K562 (cell line): Measurements from ENCODE around the gene TSEN54. TPM values are rescaled to one million over a fixed set of nuclear protein-coding genes. Genes with fewer than 3 reads are reported as not detected.
A peak's percentile ranks its signal among the peaks of the same experiment; 100 is the strongest.

Source experiments
- CBX3 ChIP-seq, 2 experiments: IDR thresholded peaks; 1 replicate in 1 of 2; 2 replicates in 1 of 2; pipeline ENCODE4 v1.6.1; 2012; ENCODE audit warnings: inconsistent platforms in 2 of 2, low read length in 2 of 2, borderline replicate concordance in 1 of 2, control low read depth in 1 of 2
- DACH1 ChIP-seq: fragments of 450-650 bp; IDR thresholded peaks from 2 replicates; pipeline ENCODE4 v1.6.1; 2018; ENCODE audit not compliant: partially characterized antibody
- E2F4 ChIP-seq: sonication (generic); formaldehyde crosslinking; IDR thresholded peaks from 2 replicates; pipeline ENCODE4 v1.8.0; 2022; ENCODE audit warnings: mild to moderate bottlenecking, low read depth, missing genetic modification reagents
- GATAD2A ChIP-seq: fragments of 450-650 bp; IDR thresholded peaks from 2 replicates; pipeline ENCODE4 v1.6.1; 2017
- IRF2 ChIP-seq: sonication (generic); formaldehyde crosslinking; IDR thresholded peaks from 2 replicates; pipeline ENCODE4 v1.8.1; 2022; ENCODE audit warnings: mild to moderate bottlenecking, missing genetic modification reagents
- NBN ChIP-seq: fragments of 450-650 bp; IDR thresholded peaks from 2 replicates; pipeline ENCODE4 v1.6.1; 2016; ENCODE audit warnings: low read depth, mild to moderate bottlenecking
- NELFE ChIP-seq: IDR thresholded peaks from 2 replicates; pipeline ENCODE4 v1.6.1; 2011; ENCODE audit warnings: mild to moderate bottlenecking; ENCODE audit not compliant: insufficient read depth, insufficient read length
- NONO ChIP-seq, 2 experiments: fragments of 200-400 bp in 1 of 2; fragments of 450-650 bp in 1 of 2; formaldehyde crosslinking in 1 of 2; IDR thresholded peaks; 2 replicates each; pipeline ENCODE4 v1.6.1; 2017; ENCODE audit warnings: low read depth in 2 of 2, mild to moderate bottlenecking in 2 of 2, moderate library complexity in 2 of 2, low read length in 1 of 2
- NR2C1 ChIP-seq, 2 experiments: fragments of 450-650 bp; IDR thresholded peaks; 2 replicates each; pipeline ENCODE4 v1.6.1; 2017; ENCODE audit warnings: mild to moderate bottlenecking in 2 of 2, antibody characterized with exemption in 1 of 2, inconsistent platforms in 1 of 2, missing compliant biosample characterization in 1 of 2, missing genetic modification characterization in 1 of 2
- RAD21 ChIP-seq, 2 experiments: fragments of 250-450 bp in 1 of 2; fragments of 450-650 bp in 1 of 2; sonication (Bioruptor Pico) in 1 of 2; formaldehyde crosslinking in 1 of 2; IDR thresholded peaks in 1 of 2; conservative IDR thresholded peaks in 1 of 2; 2 replicates each; pipeline versions ENCODE4 v1.4.0 to v1.8.0; 2020 to 2022; ENCODE audit warnings: mild to moderate bottlenecking in 2 of 2, moderate library complexity in 1 of 2
- RBM22 ChIP-seq: fragments of 200-400 bp; formaldehyde crosslinking; IDR thresholded peaks from 2 replicates; pipeline ENCODE4 v1.6.1; 2018; ENCODE audit warnings: low read length, low read depth; ENCODE audit not compliant: poor library complexity, severe bottlenecking
- SNAPC5 ChIP-seq: fragments of 250-450 bp; sonication (Bioruptor Pico); IDR thresholded peaks from 2 replicates; pipeline ENCODE4 v1.8.0; 2021; ENCODE audit warnings: moderate library complexity, mild to moderate bottlenecking, inconsistent platforms
- SP2 ChIP-seq: IDR thresholded peaks from 2 replicates; pipeline ENCODE4 v1.6.1; 2011; ENCODE audit warnings: mild to moderate bottlenecking, low read depth, low read length, moderate library complexity; ENCODE audit not compliant: poor library complexity, severe bottlenecking; ENCODE audit errors: extremely low read depth
- TAL1 ChIP-seq: fragments of 450-650 bp; IDR thresholded peaks from 2 replicates; pipeline ENCODE4 v1.6.1; 2016; ENCODE audit warnings: mild to moderate bottlenecking
- TARDBP ChIP-seq: fragments of 450-650 bp; IDR thresholded peaks from 2 replicates; pipeline ENCODE4 v1.6.1; 2016
- WHSC1 ChIP-seq: IDR thresholded peaks from one replicate; pipeline ENCODE4 v1.6.1; 2012; ENCODE audit warnings: low read length, control low read depth, inconsistent platforms
- ZBTB43 ChIP-seq: sonication (generic); formaldehyde crosslinking; IDR thresholded peaks from 2 replicates; pipeline ENCODE4 v1.8.0; 2023; ENCODE audit warnings: mild to moderate bottlenecking, missing genetic modification reagents
- ZNF146 ChIP-seq: IDR thresholded peaks from one replicate; pipeline ENCODE4 v1.6.1; 2018; ENCODE audit warnings: missing compliant biosample characterization; ENCODE audit not compliant: unreplicated experiment
- ZNF280B ChIP-seq: fragments of 250-450 bp; sonication (Bioruptor Pico); IDR thresholded peaks from 2 replicates; pipeline ENCODE4 v1.5.1; 2021; ENCODE audit warnings: mild to moderate bottlenecking
- ZNF436 ChIP-seq: fragments of 250-450, 450-650 bp; sonication (Bioruptor Pico); formaldehyde crosslinking; IDR thresholded peaks from 2 replicates; pipeline ENCODE4 v1.7.0; 2020; ENCODE audit warnings: mild to moderate bottlenecking
- ZNF57 ChIP-seq: fragments of 450-650 bp; formaldehyde crosslinking; IDR thresholded peaks from 2 replicates; pipeline ENCODE4 v1.4.0; 2020; ENCODE audit warnings: mild to moderate bottlenecking, moderate library complexity
- polyA plus RNA-seq, 8 experiments: library from polyadenylated mRNA; depleted of rRNA in 4 of 8; stranded (reverse) in 5 of 8; unstranded in 3 of 8; fragments of >200 nt; fragmentation: Nextera tagmentation in 2 of 8; fragmentation: Illumina TruSeq in 1 of 8; extraction: Ambion mirVana in 2 of 8; extraction: Trizol in 1 of 8; gene quantifications; 2 replicates each; pipeline versions ENCODE4 v1.2.1 to v1.2.3, GENCODE V29; 2011 to 2014; ENCODE audit warnings: inconsistent platforms in 1 of 8, missing spikeins in 1 of 8
- total RNA-seq, 7 experiments: library from RNA; depleted of rRNA in 6 of 7; stranded (reverse); fragments of >200 nt in 6 of 7; fragmentation: Illumina TruSeq in 2 of 7; extraction: Trizol in 2 of 7; gene quantifications; 2 replicates each; pipeline versions ENCODE4 v1.2.1 to v1.2.3, GENCODE V29; 2011 to 2021; ENCODE audit warnings: low replicate concordance in 1 of 7
- TF ChIP-seq, protein P1 (sequence below): sonication (generic); formaldehyde crosslinking; IDR thresholded peaks from 2 replicates; pipeline ENCODE4 v1.8.1; 2023; ENCODE audit warnings: mild to moderate bottlenecking, missing genetic modification reagents

Gene TSEN54
- total and polyA plus RNA-seq, 9 of the 15 experiments (the other 6 are each of a cell fraction or from before 2014, with no cell fraction given), result 5.9 to 64.3 (median 48.9) TPM

- TF ChIP-seq ZBTB43 (CRISPR knock-in tag) (no peak), RBM22 (no peak), TAL1 (no peak), SP2 (no peak), ZNF436 (CRISPR knock-in tag) (peak; percentile 97), ZNF57 (CRISPR knock-in tag) (no peak), IRF2 (no peak), NR2C1 (IDR thresholded peaks at IDR 0.05) (no peak), NR2C1 (tag; IDR thresholded peaks at IDR 0.05) (no peak), RAD21 (CRISPR knock-in tag; conservative IDR thresholded peaks at IDR 0.05 in 1 of 2, IDR thresholded peaks at IDR 0.05 in 1 of 2) (peak; percentile 78 to 81), ZNF146 (CRISPR knock-in tag) (no peak), DACH1 (peak; percentile 8), NELFE (no peak), NBN (no peak), NONO (IDR thresholded peaks at IDR 0.05; ENCODE audit: low read depth in 2 of 2, low read length in 1 of 2) (no peak), SNAPC5 (CRISPR knock-in tag) (no peak), GATAD2A (no peak), TARDBP (no peak), E2F4 (CRISPR knock-in tag) (no peak), ZNF280B (CRISPR knock-in tag) (no peak), WHSC1 (no peak), CBX3 (IDR thresholded peaks at IDR 0.05; ENCODE audit: borderline replicate concordance in 1 of 2, low read length in 2 of 2) (no peak)
- TF ChIP-seq, protein P1, sequence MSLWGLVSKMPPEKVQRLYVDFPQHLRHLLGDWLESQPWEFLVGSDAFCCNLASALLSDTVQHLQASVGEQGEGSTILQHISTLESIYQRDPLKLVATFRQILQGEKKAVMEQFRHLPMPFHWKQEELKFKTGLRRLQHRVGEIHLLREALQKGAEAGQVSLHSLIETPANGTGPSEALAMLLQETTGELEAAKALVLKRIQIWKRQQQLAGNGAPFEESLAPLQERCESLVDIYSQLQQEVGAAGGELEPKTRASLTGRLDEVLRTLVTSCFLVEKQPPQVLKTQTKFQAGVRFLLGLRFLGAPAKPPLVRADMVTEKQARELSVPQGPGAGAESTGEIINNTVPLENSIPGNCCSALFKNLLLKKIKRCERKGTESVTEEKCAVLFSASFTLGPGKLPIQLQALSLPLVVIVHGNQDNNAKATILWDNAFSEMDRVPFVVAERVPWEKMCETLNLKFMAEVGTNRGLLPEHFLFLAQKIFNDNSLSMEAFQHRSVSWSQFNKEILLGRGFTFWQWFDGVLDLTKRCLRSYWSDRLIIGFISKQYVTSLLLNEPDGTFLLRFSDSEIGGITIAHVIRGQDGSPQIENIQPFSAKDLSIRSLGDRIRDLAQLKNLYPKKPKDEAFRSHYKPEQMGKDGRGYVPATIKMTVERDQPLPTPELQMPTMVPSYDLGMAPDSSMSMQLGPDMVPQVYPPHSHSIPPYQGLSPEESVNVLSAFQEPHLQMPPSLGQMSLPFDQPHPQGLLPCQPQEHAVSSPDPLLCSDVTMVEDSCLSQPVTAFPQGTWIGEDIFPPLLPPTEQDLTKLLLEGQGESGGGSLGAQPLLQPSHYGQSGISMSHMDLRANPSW, result no peak
Observed at GRCh38 chr17:75487351-75488070, 28.8 kb upstream of the TSEN54 start (continued).
